ENCODE measurements around the gene GJA5. TPM values are rescaled to one million over a fixed set of nuclear protein-coding genes. Genes with fewer than 3 reads are reported as not detected.

GJA5 gene
- total RNA-seq, 1 donor from 2014 or later = not detected

Other genes starting within 250 kb of the GJA5 start
- 30.8 and 33.3 TPM in 2 replicates for gene BCL9, start 219.1 kb downstream of the GJA5 start, total RNA-seq
- gene ACP6, start 90.1 kb downstream of the GJA5 start, total RNA-seq = 9.5 and 15.3 TPM in 2 replicates
- gene GJA8, start 142.2 kb upstream of the GJA5 start, total RNA-seq = not detected in 2 replicates
- gene GPR89B, start 167.8 kb upstream of the GJA5 start, total RNA-seq = 16.8 and 17.2 TPM in 2 replicates

Measured in activated CD4-positive, alpha-beta T cell treated with anti-CD3 and anti-CD28 coated beads, Interleukin-2, amount 10 ng/mL, durations not matched to agents 24 days and 14 days (primary cell).